A204.1 (cell line): ENCODE results near the gene KLHL17.
"Not testable (repeated sequence)": the region's sequence is repeated elsewhere in the genome, so short reads cannot be mapped to it uniquely, and the experiment has no call there.

Source experiments
- FAIRE-seq: peaks from 2 replicates; lab custom pipeline; 2012; peaks lifted over from hg19 to GRCh38; lab: Jason Lieb, UNC

The KLHL17 gene

DNA sequence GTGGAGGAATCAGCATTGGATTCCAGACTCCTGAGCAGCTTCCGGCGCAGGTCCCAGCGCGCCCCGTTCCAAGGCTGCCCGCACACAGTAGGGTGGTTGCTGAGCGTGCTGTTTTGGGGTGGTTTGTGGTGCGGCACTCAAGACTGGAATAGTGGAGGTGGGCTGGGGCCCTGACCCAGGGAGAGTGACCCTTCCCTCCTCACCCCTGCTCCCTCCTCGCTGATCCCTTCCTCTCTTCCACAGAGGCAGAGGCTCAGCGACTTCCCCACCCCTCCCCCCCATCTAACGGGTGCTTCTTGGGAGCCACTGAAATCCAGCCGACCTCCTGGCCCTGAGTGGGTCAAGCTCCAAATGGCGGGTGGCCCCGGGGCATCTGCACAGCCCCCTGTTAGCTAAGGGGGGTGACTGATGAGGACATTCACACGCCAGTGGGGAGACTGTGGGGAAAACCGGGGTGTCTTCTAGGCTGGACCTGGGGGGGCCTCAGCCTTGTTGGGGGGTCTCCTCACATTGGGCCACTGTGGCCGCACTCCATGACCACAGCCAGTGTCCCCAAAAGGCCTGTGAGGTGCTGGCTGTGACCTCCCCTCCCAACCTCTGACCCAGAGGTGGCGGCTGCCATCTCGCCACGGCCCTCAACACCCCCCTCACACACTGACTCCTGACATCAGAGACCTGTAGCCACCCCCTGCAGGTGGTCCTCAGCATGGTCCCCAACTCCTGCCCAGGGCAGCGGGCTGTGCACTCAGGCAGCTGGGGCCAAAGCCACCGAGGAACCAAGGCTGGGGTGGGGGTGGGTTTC is 43.4 kb downstream of the KLHL17 start:
- no peak for FAIRE-seq

- no peak for FAIRE-seq
Measured at GRCh38 chr1:1004420-1004779, 44.0 kb downstream of the KLHL17 start.

- FAIRE-seq = no peak
Measured at GRCh38 chr1:1004780-1005697, 44.7 kb downstream of the KLHL17 start.

DNA sequence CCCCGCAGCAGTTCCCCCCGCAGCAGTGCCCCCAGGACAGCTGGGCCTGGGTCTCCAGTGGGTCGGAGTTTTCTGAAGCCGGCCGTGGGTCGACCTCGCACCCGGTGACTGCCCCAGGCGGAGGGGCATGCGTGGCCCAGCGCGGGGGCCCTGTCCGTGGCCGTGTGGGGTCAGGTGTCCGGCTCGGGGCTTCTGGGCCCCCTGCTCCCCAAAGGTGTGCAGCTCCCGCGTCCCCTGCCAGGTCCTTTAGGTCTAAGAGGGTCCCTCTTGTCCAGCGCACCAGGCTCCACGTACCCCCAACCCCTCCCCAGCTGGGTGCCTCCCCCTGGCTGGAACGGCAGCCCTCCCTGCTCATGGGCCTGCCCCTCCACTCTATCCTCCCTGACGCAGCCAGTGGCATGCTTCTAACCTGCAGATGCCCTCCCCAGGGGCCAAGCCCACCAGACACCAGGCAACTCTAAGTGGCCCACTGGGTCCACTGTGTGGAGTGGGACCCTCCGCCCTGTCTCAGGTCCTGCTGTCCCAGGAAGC is 45.5 kb downstream of the KLHL17 start:
- FAIRE-seq = no peak

- FAIRE-seq = no peak
Measured at GRCh38 chr1:1006305-1007159, 46.1 kb downstream of the KLHL17 start.

GRCh38 chr1:1010131-1010530 is 49.7 kb downstream of the KLHL17 start:
- FAIRE-seq = not testable (repeated sequence)

DNA sequence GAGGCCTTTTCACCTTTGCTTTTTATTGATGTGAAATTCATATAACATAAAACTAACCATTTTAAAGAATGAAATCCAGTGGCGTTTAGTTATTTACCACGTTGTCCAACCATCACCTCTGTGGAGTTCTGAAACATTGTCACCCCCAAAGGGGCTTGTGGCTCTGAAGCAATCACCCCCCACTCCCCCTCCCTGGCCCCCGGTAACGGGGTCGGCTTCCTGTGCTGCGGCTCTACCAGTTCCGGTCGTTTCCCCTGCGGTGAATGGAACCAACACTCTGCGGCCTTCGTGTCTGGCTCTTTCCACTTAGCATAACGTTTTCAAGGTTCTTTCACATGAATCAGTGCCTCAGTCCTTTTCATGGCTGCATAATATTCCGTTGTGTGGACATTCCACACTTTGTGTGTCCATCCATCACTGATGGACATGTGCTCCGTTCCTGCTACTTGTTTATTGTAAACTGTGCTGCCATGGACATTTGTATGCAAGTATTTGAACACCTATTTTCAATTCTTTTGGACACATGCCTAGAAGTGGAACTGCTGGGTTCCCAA is 51.1 kb downstream of the KLHL17 start:
- no peak for FAIRE-seq

DNA sequence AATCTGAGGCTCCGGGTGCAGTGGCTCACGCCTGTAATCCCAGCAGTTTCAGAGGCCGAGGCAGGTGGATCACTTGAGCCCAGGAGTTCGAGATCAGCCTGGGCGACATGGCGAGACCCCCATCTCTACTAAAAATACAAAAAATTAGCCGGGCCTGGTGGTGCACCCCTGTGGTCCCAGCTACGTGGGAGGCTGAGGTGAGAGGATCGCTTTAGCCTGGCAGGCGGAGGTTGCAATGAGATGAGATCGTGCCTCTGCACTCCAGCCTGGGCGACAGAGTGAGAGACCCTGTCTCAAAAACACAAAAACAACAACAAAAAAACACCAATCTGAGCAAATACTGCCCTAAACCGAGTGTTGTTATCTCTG is 52.3 kb downstream of the KLHL17 start:
- not testable (repeated sequence) for FAIRE-seq

DNA sequence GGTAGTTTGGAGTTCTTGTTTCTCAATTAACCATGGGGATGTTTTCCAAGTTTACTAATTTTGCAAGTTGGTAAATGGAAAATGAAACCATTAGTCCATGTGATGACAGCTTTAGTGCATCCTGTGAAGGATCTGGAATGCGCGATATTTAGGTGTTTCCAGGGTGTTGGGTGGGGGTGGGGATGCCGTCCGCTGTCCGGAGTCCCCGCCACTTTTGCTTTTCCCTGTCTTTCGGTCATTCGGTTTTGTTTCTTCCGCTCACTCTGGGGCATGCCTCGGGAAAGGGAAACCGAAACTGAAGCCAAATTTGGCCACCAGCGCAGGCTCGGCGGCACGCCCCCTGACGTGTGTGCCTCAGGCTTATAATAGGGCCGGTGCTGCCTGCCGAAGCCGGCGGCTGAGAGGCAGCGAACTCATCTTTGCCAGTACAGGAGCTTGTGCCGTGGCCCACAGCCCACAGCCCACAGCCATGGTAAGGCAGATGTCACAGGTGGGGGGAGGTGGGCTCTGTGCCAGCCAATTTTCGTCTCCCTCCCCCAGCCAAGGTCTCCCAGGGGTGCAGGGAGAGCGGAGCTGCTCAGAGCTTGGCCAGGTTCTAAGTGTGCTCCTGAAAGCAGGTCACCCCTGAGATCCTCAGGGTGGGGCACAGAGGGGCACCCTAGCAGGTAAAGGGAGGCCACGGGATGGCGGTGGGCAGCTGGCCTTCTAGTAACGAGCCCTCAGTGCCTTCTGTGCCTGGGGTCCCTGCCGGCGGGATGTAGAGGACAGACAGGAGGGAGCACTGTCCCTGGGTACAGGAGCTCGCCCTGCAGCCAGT is 52.9 kb downstream of the KLHL17 start, which contains the start of gene ISG15:
ISG15 (plus strand) TSS at position 393 of the 817 bp plus-strand sequence; CDS start at position 470, 77 bp downstream.
- peak; percentile 78 for FAIRE-seq

GRCh38 chr1:1013922-1014648 is 53.7 kb downstream of the KLHL17 start:
- FAIRE-seq = no peak

DNA sequence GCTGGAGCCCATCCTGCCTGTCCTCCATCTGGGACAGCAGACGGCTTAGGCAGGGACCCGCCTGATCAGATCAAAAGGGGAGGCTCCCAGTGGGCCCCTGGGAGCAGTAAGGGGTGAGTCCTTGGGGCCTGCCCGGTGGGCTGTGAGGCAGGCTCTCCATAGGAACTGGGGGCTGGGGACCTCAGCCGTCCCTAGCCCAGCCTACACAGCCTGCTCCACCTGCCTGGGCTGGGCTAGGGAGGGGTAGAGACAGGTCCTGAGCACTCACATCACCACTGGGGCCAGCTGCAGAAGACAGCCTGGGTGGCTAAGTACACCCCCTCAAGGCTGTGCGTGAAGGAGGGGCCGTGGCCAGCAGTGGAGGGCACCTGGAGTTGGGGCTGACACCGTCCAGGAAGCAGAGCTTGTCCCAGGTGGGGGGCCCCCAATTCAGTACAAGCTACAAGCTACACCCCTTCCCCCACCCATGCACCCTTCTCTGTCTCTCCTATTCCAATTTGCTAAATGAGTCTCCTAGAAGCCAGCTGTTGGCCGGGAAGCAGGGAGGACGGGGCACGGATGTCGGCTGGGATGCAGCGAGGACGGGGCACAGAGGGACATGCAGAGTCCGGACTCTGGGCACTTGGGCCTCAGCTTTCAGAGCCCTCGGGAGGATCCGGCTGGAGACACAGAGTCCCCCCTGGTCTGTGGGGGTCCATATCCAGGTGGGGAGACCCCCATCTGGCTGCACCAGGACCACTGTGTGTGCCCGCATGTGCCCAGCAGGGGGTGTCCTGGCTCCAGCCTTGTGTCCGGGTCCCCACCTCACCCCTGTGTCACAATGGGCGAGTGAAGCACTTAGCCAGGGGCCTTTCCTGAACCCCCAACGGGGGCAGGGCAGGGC is 54.7 kb downstream of the KLHL17 start:
- no peak for FAIRE-seq
